GM15510 (cell line): ENCODE measurements around the gene LAMP1.

ENCODE experiments used
- POLR2A ChIP-seq: IDR thresholded peaks from 3 replicates; pipeline ENCODE4 v1.6.1; 2011; ENCODE audit warnings: borderline replicate concordance; ENCODE audit not compliant: insufficient read length; ENCODE audit errors: extremely low read depth

The LAMP1 gene

GRCh38 chr13:113291129-113291528 is 5.9 kb upstream of the LAMP1 start:
- TF ChIP-seq POLR2A = no peak

- TF ChIP-seq POLR2A = no peak
Observed at GRCh38 chr13:113292021-113292862, 4.8 kb upstream of the LAMP1 start.

DNA sequence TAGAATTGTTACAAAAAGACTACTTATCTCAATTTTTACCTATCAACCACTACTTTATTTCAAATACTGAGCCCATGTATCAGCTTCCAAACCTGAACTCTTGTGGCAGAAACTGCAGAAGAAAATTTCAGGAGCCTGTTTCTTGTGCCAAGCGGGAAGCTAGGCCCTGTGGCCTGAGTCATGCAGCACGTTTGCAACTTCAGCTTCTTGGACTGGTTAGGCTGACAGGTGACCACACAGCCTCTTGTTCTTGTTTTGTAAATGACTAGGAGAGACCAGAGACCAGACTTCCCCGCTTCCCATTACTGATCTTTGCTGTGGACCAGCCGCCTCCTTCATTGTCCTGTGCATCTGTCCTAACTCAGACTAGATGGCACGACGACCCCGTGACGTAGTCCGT is 3.4 kb upstream of the LAMP1 start:
- TF ChIP-seq POLR2A = no peak

DNA sequence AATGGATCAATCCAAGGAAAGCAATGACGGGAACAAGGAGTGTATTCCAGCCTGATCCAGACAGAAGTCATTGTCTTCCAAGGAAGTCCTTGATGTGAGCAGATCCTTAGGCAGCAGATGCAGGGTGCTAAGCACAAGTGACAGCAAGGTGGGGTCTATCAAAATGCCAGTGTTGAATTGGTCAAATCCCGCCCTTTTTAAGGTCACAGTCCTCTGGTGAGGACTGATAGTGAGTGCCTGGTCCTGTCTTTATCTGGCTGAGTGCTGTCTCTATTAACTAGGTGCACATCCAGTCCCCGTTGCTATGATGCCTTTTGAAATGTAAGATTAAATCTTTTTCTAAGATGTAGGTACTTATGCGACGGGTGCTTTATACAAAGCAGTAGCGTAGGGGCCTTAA is 1.3 kb upstream of the LAMP1 start:
- TF ChIP-seq POLR2A = no peak

- TF ChIP-seq POLR2A = no peak
Observed at GRCh38 chr13:113297370-113298042, 467 bp downstream of the LAMP1 start.

DNA sequence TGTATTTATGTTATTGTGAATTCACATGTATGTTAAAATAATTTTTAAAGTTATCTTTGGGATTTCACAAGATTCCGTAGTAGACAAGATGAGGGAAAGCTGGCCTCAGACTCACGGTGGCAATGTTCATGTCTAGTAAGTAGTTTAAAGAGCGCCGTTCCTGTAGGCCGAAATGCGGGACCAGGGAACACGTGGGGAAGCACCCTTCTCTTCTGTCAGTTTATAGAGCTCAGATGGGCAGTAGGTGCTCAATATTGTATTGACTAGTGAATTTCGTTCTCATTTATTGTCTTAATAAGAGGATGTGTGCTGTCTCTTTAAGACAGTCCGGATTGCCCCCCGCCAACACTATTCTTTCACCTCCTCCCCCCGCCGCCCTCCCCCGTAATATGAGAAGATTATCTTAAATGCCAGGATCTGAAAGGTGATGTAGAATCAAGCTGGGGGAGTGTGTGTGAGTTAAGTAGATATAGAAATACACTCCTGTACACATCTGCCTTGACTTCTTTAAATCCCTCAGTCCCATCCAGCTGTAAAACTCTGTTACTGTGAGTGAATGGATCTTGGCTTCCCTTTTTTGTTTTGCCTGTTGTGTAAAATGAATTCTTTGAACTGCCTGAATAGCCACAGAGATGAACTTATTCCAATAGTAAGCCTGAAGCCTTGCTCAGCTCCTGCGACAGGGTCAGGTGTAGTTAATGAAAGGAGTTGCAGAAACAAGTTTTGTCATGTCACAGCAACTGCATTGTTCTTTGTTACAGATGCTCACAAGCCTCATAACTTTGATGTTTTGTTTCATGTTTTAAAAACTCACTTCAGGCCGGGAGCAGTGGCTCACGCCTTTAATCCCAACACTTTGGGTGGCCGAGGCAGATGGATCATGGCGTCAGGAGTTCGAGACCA is 1.3 kb downstream of the LAMP1 start:
- no peak for TF ChIP-seq POLR2A

DNA sequence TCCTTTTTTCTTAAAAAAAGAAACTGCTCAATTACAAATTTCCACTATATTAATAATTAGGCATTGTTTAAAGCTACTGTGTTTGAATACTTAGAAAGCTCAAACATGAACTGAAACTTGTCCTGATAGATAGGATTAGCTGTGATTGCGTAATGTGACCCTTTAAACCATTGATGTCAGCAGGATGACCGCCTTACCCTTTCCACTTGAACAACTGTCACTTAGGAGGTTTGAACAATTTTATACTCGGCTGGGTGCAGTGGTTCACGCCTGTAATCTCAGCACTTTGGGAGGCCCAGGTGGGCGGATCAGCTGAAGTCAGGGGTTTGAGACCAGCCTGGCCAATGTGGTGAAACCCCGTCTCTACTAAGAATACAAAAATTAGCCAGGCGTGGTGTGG is 2.9 kb downstream of the LAMP1 start:
- TF ChIP-seq POLR2A = no peak

DNA sequence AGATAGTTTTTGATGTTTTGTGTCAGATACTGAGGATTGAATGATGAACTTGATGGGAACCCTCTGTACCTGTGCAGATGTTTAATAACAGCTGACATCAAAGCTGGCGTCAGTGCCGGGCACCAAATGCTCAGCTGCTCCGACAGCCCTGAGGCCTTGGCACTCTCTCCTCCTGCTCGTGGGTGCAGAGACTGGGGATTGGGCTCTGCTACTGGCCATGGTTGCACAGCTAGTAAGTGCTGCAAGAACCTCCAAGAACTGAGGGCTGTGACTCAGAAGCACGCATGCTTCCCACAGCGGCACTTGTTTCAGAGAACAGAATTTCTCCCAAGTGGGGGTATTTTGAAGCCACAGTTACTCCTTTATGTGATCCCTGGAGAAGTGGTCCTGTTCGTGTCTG is 5.9 kb downstream of the LAMP1 start:
- no peak for TF ChIP-seq POLR2A

GRCh38 chr13:113304121-113304520 is 7.1 kb downstream of the LAMP1 start:
- no peak for TF ChIP-seq POLR2A

- TF ChIP-seq POLR2A = no peak
Observed at GRCh38 chr13:113305208-113305607, 8.2 kb downstream of the LAMP1 start.

DNA sequence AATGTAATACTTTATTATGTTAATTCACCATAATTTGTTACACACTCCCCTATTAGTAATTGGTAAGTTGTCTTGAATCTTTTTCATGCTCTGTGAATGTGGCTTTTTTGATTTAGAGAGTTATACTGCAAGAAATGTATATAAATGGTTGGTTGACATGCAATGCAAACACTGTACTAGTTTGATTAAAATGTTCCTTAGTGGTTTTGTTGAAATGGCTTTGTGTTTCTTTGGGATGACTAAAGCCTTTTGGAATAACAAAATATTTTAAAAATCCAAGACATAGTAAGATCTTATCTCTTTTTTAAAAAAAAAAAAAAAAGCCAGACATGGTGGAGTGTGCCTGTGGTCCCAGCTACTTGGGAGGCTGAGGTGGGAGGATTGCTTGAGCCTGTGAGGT is 10.5 kb downstream of the LAMP1 start:
- TF ChIP-seq POLR2A = no peak

DNA sequence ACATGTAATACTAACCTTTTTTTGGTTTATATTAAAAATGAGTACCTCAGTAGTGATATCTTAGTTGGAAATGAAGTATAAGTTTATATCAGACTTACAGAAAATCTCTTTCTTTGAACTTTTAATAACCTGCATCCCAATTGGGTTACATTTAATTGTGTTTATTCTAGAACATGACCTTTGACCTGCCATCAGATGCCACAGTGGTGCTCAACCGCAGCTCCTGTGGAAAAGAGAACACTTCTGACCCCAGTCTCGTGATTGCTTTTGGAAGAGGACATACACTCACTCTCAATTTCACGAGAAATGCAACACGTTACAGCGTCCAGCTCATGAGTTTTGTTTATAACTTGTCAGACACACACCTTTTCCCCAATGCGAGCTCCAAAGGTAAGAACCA is 12.4 kb downstream of the LAMP1 start:
- TF ChIP-seq POLR2A = no peak

GRCh38 chr13:113315992-113316391 is 19.0 kb downstream of the LAMP1 start:
- TF ChIP-seq POLR2A = no peak

DNA sequence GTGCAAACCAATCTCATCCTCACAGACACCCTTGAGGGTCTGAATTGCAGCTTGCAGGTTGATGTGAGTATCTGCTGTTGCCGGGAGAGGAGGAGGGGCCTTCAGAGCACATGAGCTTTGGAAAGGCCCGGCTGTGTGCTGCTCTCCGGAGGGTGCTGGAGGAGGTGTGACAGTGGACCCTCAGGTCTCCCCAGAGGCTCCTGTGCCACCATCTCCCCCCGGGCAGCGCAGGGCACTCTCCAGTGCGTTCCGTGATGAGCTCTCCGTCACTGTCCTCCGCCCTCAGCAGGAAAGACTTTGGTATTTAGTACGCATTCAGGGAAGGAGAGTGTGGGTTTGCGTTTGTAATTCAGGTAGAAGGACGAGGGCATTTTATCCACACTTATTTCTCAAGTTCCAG is 20.0 kb downstream of the LAMP1 start:
- no peak for TF ChIP-seq POLR2A

DNA sequence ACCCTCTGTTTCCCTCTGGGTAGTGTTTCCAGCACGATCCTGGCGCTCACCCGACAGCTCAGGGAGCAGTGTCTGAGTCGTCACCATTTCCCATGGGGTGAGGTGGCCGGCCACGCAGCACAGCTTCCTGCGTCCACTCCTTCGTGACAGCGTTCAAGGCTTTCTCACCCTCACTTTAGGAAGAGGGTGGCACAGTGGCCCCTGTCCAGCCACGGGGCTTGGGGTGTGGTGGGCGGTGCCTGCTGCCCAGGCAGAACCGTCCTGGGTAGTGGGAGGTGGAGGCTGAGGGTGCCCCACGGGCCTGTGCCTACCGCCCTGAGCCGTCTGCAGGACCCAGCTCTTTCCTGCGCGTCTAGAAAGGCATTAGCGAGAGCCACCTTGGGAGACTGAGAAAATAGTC is 21.9 kb downstream of the LAMP1 start:
- no peak for TF ChIP-seq POLR2A
